GM18520 (cell line): ENCODE measurements around the gene GAK.

Source experiments
- ATAC-seq: cut with Tn5 transposase; IDR thresholded peaks from one replicate; pipeline ENCODE4 v1.9.1; 2021; ENCODE audit not compliant: unreplicated experiment

Gene GAK

GRCh38 chr4:892780-893179 is 39.3 kb downstream of the GAK start:
- no peak for ATAC-seq

- no peak for ATAC-seq
These were observed 40.4 kb downstream of the GAK start for GRCh38 chr4:891747-892146.

GRCh38 chr4:890036-890695 is 42.0 kb downstream of the GAK start:
- ATAC-seq, result no peak

- no peak for ATAC-seq
These were observed 42.6 kb downstream of the GAK start for GRCh38 chr4:889516-889915.

GRCh38 chr4:888029-888428 is 44.1 kb downstream of the GAK start:
- ATAC-seq, result no peak

GRCh38 chr4:887034-887763 is 44.9 kb downstream of the GAK start:
- no peak for ATAC-seq

- no peak for ATAC-seq
These were observed 45.9 kb downstream of the GAK start for GRCh38 chr4:886244-886643.

- no peak for ATAC-seq
These were observed 46.8 kb downstream of the GAK start for GRCh38 chr4:885353-885752.

- no peak for ATAC-seq
These were observed 47.2 kb downstream of the GAK start for GRCh38 chr4:884896-885295.

GRCh38 chr4:884259-884658 is 47.9 kb downstream of the GAK start:
- no peak for ATAC-seq

- ATAC-seq, result no peak
These were observed 48.6 kb downstream of the GAK start for GRCh38 chr4:883377-884095.

- no peak for ATAC-seq
These were observed 49.5 kb downstream of the GAK start for GRCh38 chr4:882646-883045.

GRCh38 chr4:881709-882108 is 50.4 kb downstream of the GAK start:
- no peak for ATAC-seq

GRCh38 chr4:880684-881405 is 51.3 kb downstream of the GAK start:
- no peak for ATAC-seq

GRCh38 chr4:879729-880077 is 52.4 kb downstream of the GAK start:
- no peak for ATAC-seq

GRCh38 chr4:878796-879728 is 53.1 kb downstream of the GAK start:
- no peak for ATAC-seq

- no peak for ATAC-seq
These were observed 54.6 kb downstream of the GAK start for GRCh38 chr4:877502-877901.

GRCh38 chr4:876780-877179 is 55.3 kb downstream of the GAK start:
- ATAC-seq, result no peak

- ATAC-seq, result no peak
These were observed 56.2 kb downstream of the GAK start for GRCh38 chr4:875818-876423.
